Naive thymus-derived CD4-positive, alpha-beta T cell (primary cell): Measurements from ENCODE around the gene RARRES1. TPM values are rescaled to one million over a fixed set of nuclear protein-coding genes. Genes with fewer than 3 reads are reported as not detected.
A peak's percentile ranks its signal among the peaks of the same experiment; 100 is the strongest.

Experiments used
- ATAC-seq: fragments of 150-1000 bp; cut with Tn5 transposase; 2 replicates; pipeline ENCODE4 v1.10.0; 2021; ENCODE audit warnings: mild to moderate bottlenecking, moderate library complexity
- CTCF ChIA-PET: fragments of 350-600 bp; sonication (Branson Sonifier 250); formaldehyde crosslinking; loops from one replicate; lab custom pipeline; 2021; ENCODE audit warnings: antibody characterized with exemption; lab: Charles Lee
- POLR2A ChIA-PET: fragments of 350-600 bp; sonication (Branson Sonifier 250); formaldehyde crosslinking; loops from one replicate; lab custom pipeline; 2021; ENCODE audit warnings: antibody characterized with exemption, inconsistent platforms; lab: Charles Lee
- DNase-seq, 9 donors: peaks; one replicate each; pipeline versions ENCODE4 v3.0.0 to v3.0.0-alpha.2; 2020 to 2022; ENCODE audit warnings: mixed read lengths in 1 of 9
- H3K27ac ChIP-seq: one replicate; pipeline ENCODE4 v1.7.0; 2013; ENCODE audit warnings: mild to moderate bottlenecking, low read depth, low read length, moderate library complexity
- H3K27me3 ChIP-seq, 2 donors: one replicate each; pipeline ENCODE4 v1.7.0; 2013; ENCODE audit warnings: low read length in 2 of 2, mild to moderate bottlenecking in 2 of 2, moderate library complexity in 2 of 2; ENCODE audit not compliant: control insufficient read depth in 2 of 2, insufficient read depth in 2 of 2
- H3K36me3 ChIP-seq, 3 experiments: 1 replicate in 2 of 3; 2 replicates in 1 of 3; pipeline ENCODE4 v1.7.0; 2013; ENCODE audit warnings: low read length in 3 of 3, mild to moderate bottlenecking in 3 of 3, moderate library complexity in 1 of 3; ENCODE audit not compliant: insufficient read depth in 3 of 3, control insufficient read depth in 2 of 3
- H3K4me1 ChIP-seq, 2 donors: one replicate each; pipeline ENCODE4 v1.7.0; 2013; ENCODE audit warnings: low read length in 2 of 2, mild to moderate bottlenecking in 2 of 2, moderate library complexity in 1 of 2; ENCODE audit not compliant: control insufficient read depth in 2 of 2, insufficient read depth in 2 of 2
- H3K4me3 ChIP-seq: 2 replicates; pipeline ENCODE4 v1.7.0; 2013; ENCODE audit warnings: mild to moderate bottlenecking, low read length
- H3K9me3 ChIP-seq, 3 experiments: 1 replicate in 2 of 3; 2 replicates in 1 of 3; pipeline ENCODE4 v1.7.0; 2013; ENCODE audit warnings: low read length in 3 of 3; ENCODE audit not compliant: control insufficient read depth in 2 of 3
- H3K27ac Mint-ChIP-seq, 9 donors: one replicate each; pipeline ENCODE4 v1.8.0; 2020 to 2022; ENCODE audit warnings: mixed read lengths in 9 of 9, mild to moderate bottlenecking in 8 of 9, moderate library complexity in 5 of 9, inconsistent platforms in 2 of 9
- H3K27me3 Mint-ChIP-seq, 5 donors: one replicate each; pipeline ENCODE4 v1.8.0; 2021 to 2022; ENCODE audit warnings: mixed read lengths in 5 of 5, mild to moderate bottlenecking in 1 of 5
- H3K36me3 Mint-ChIP-seq, 5 donors: one replicate each; pipeline ENCODE4 v1.8.0; 2020 to 2022; ENCODE audit warnings: mixed read lengths in 5 of 5, mild to moderate bottlenecking in 3 of 5, inconsistent platforms in 1 of 5
- H3K4me1 Mint-ChIP-seq, 7 donors: one replicate each; pipeline ENCODE4 v1.8.0; 2020 to 2022; ENCODE audit warnings: mixed read lengths in 7 of 7, mild to moderate bottlenecking in 3 of 7, inconsistent platforms in 1 of 7
- H3K4me3 Mint-ChIP-seq, 10 donors: one replicate each; pipeline ENCODE4 v1.8.0; 2020 to 2022; ENCODE audit warnings: mild to moderate bottlenecking in 10 of 10, mixed read lengths in 10 of 10, moderate library complexity in 6 of 10, inconsistent platforms in 2 of 10
- H3K9me3 Mint-ChIP-seq, 11 donors: one replicate each; pipeline ENCODE4 v1.8.0; 2020 to 2022; ENCODE audit warnings: mixed read lengths in 11 of 11, mild to moderate bottlenecking in 4 of 11, inconsistent platforms in 1 of 11, moderate library complexity in 1 of 11
- intact Hi-C, 2 donors: fragments of 100-400 bp; cut with micrococcal nuclease; formaldehyde crosslinking; loops; one replicate each; pipeline ENCODE4 v1.15.1; 2023
- polyA plus RNA-seq, 2 donors: library from polyadenylated mRNA; unstranded; fragments of 300-500 nt; fragmentation: Illumina TruSeq; gene quantifications; one replicate each; pipeline ENCODE4 v1.2.3, GENCODE V29; 2021
- total RNA-seq, 6 experiments: library from RNA in 5 of 6; stranded (reverse) in 5 of 6; gene quantifications; 1 replicate in 5 of 6; 2 replicates in 1 of 6; pipeline ENCODE4 v1.2.3 and lab custom pipeline; 2021 to 2026

RARRES1 gene
- total and polyA plus RNA-seq, 7 experiments from 2014 or later, result not detected

- DNase-seq (no peak), ATAC-seq (no peak)
- Histone ChIP-seq H3K27ac (no peak overlapping the region), H3K9me3 (no peaks in the 10 kb centered on the region), H3K4me1 (no peaks in the 10 kb centered on the region), H3K36me3 (no peaks in the 10 kb centered on the region), H3K4me3 (no peak overlapping the region), H3K27me3 (no peaks in the 10 kb centered on the region)
- H3K4me3 Mint-ChIP-seq, result no peak overlapping the region
- CTCF ChIA-PET, result no interaction called here
- H3K9me3 Mint-ChIP-seq, result no peaks in the 10 kb centered on the region
- H3K36me3 Mint-ChIP-seq, result peaks cover 0 to 5% (median 0%) of the 10 kb centered on the region in 5 donors
- H3K4me1 Mint-ChIP-seq, result peaks cover 0 to 5% (median 0%) of the 10 kb centered on the region in 7 donors
- POLR2A ChIA-PET, result no interaction called here
- no peaks in the 10 kb centered on the region for H3K27me3 Mint-ChIP-seq
- H3K27ac Mint-ChIP-seq, result peak overlapping the region in 1 of 9 donors; percentile 7
- intact Hi-C loops, result no loop called here
Observed at GRCh38 chr3:158775426-158776410, 43.5 kb upstream of the RARRES1 start.

- ChIA-PET POLR2A (no interaction called here), CTCF (no interaction called here)
- H3K27me3 Mint-ChIP-seq, result no peaks in the 10 kb centered on the region
- peaks cover 0 to 5% (median 0%) of the 10 kb centered on the region in 7 donors for H3K4me1 Mint-ChIP-seq
- H3K4me1 ChIP-seq, result no peaks in the 10 kb centered on the region
- H3K9me3 Mint-ChIP-seq, result no peaks in the 10 kb centered on the region
- no peaks in the 10 kb centered on the region for H3K36me3 ChIP-seq
- no peak overlapping the region for H3K4me3 Mint-ChIP-seq
- H3K27me3 ChIP-seq, result no peaks in the 10 kb centered on the region
- DNase-seq (no peak), ATAC-seq (no peak)
- peak overlapping the region in 1 of 9 donors; percentile 7 for H3K27ac Mint-ChIP-seq
- no peak overlapping the region for H3K27ac ChIP-seq
- intact Hi-C loops, result no loop called here
- H3K36me3 Mint-ChIP-seq, result peaks cover 0 to 5% (median 0%) of the 10 kb centered on the region in 5 donors
- H3K4me3 ChIP-seq, result no peak overlapping the region
- no peaks in the 10 kb centered on the region for H3K9me3 ChIP-seq
Observed at GRCh38 chr3:158774965-158775364, 42.7 kb upstream of the RARRES1 start.

GRCh38 chr3:158773845-158774830, 41.9 kb upstream of the RARRES1 start:
- Histone ChIP-seq H3K27me3 (no peaks in the 10 kb centered on the region), H3K4me3 (no peak overlapping the region), H3K9me3 (no peaks in the 10 kb centered on the region), H3K36me3 (no peaks in the 10 kb centered on the region), H3K4me1 (no peaks in the 10 kb centered on the region), H3K27ac (no peak overlapping the region)
- intact Hi-C loops, result no loop called here
- ChIA-PET POLR2A (no interaction called here), CTCF (no interaction called here)
- H3K9me3 Mint-ChIP-seq, result no peaks in the 10 kb centered on the region
- H3K4me3 Mint-ChIP-seq, result no peak overlapping the region
- H3K27ac Mint-ChIP-seq, result no peak overlapping the region
- no peak for ATAC-seq
- H3K36me3 Mint-ChIP-seq, result peaks cover 0 to 5% (median 0%) of the 10 kb centered on the region in 5 donors
- H3K4me1 Mint-ChIP-seq, result peaks cover 0 to 5% (median 0%) of the 10 kb centered on the region in 7 donors
- DNase-seq, result no peak
- no peaks in the 10 kb centered on the region for H3K27me3 Mint-ChIP-seq

GRCh38 chr3:158773166-158773565, 40.9 kb upstream of the RARRES1 start:
- ATAC-seq, result no peak
- H3K27me3 ChIP-seq, result no peaks in the 10 kb centered on the region
- intact Hi-C loops, result no loop called here
- Mint-ChIP-seq H3K9me3 (no peaks in the 10 kb centered on the region), H3K27me3 (no peaks in the 10 kb centered on the region), H3K36me3 (peaks cover 0 to 5% (median 0%) of the 10 kb centered on the region in 5 donors), H3K4me1 (peaks cover 0 to 5% (median 0%) of the 10 kb centered on the region in 7 donors), H3K27ac (no peak overlapping the region), H3K4me3 (no peak overlapping the region)
- ChIA-PET CTCF (no interaction called here), POLR2A (no interaction called here)
- no peak overlapping the region for H3K4me3 ChIP-seq
- no peaks in the 10 kb centered on the region for H3K36me3 ChIP-seq
- H3K9me3 ChIP-seq, result no peaks in the 10 kb centered on the region
- DNase-seq, result no peak
- H3K4me1 ChIP-seq, result no peaks in the 10 kb centered on the region
- H3K27ac ChIP-seq, result no peak overlapping the region

- CTCF ChIA-PET, result no interaction called here
- POLR2A ChIA-PET, result interaction anchor here (0.7 kb wide), 1 partner anchor 30 kb away, joined by 3 read pairs; no protein-coding TSS in a partner anchor
- H3K27ac Mint-ChIP-seq, result no peak overlapping the region
Observed at GRCh38 chr3:158771982-158772381, 39.7 kb upstream of the RARRES1 start.

GRCh38 chr3:158771577-158771976, 39.3 kb upstream of the RARRES1 start:
- CTCF ChIA-PET, result no interaction called here
- Histone ChIP-seq H3K4me1 (no peaks in the 10 kb centered on the region), H3K27me3 (no peaks in the 10 kb centered on the region), H3K4me3 (no peak overlapping the region), H3K36me3 (no peaks in the 10 kb centered on the region), H3K9me3 (no peaks in the 10 kb centered on the region), H3K27ac (no peak overlapping the region)
- Mint-ChIP-seq H3K27ac (no peak overlapping the region), H3K4me3 (no peak overlapping the region), H3K4me1 (peaks cover 0 to 5% (median 0%) of the 10 kb centered on the region in 7 donors), H3K27me3 (no peaks in the 10 kb centered on the region), H3K36me3 (peaks cover 0 to 5% (median 4%) of the 10 kb centered on the region in 5 donors), H3K9me3 (no peaks in the 10 kb centered on the region)
- DNase-seq, result no peak
- ATAC-seq, result no peak
- POLR2A ChIA-PET, result interaction anchor here (0.7 kb wide), 1 partner anchor 30 kb away, joined by 3 read pairs; no protein-coding TSS in a partner anchor
- intact Hi-C loops, result no loop called here

More at GRCh38 chr3:158771982-158772381, 39.7 kb upstream of the RARRES1 start:
- Mint-ChIP-seq H3K9me3 (no peaks in the 10 kb centered on the region), H3K4me3 (no peak overlapping the region), H3K27me3 (no peaks in the 10 kb centered on the region), H3K36me3 (peaks cover 0 to 5% (median 0%) of the 10 kb centered on the region in 5 donors), H3K4me1 (peaks cover 0 to 5% (median 0%) of the 10 kb centered on the region in 7 donors)
- ATAC-seq, result peak; percentile 37
- Histone ChIP-seq H3K36me3 (no peaks in the 10 kb centered on the region), H3K9me3 (no peaks in the 10 kb centered on the region), H3K27ac (no peak overlapping the region), H3K4me3 (no peak overlapping the region), H3K4me1 (no peaks in the 10 kb centered on the region), H3K27me3 (no peaks in the 10 kb centered on the region)
- intact Hi-C loops, result no loop called here
- no peak for DNase-seq
